Measurements from ENCODE around the gene TSPYL2. TPM values are rescaled to one million over a fixed set of nuclear protein-coding genes. Genes with fewer than 3 reads are reported as not detected.

TSPYL2 gene
- total RNA-seq, 1 donor from 2014 or later: 99.0 TPM

DNA sequence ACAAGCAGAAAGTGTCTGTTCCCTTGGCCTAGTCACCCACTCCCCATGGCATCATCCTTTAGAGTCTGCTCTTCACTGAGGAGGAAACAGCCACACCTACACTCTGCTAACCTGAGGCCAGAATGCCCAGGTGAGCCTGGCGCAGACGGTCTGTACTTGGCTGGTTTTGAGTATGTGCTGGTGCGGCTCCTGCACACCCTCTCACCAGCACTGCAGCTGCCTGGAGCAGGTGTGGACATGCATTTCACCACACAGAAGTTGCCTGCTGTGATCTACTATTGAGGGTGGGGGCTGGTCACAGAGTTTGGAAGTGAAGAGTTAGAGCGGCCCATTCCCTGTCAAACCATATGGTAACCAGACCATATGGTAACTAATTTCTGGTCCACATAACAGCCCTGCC, 51.2 kb downstream of the TSPYL2 start:
- no peak overlapping the region for H3K27ac Mint-ChIP-seq
- no peaks in the 10 kb centered on the region for H3K27me3 Mint-ChIP-seq (ENCODE audit: low read depth)
- TF ChIP-seq, protein P1, sequence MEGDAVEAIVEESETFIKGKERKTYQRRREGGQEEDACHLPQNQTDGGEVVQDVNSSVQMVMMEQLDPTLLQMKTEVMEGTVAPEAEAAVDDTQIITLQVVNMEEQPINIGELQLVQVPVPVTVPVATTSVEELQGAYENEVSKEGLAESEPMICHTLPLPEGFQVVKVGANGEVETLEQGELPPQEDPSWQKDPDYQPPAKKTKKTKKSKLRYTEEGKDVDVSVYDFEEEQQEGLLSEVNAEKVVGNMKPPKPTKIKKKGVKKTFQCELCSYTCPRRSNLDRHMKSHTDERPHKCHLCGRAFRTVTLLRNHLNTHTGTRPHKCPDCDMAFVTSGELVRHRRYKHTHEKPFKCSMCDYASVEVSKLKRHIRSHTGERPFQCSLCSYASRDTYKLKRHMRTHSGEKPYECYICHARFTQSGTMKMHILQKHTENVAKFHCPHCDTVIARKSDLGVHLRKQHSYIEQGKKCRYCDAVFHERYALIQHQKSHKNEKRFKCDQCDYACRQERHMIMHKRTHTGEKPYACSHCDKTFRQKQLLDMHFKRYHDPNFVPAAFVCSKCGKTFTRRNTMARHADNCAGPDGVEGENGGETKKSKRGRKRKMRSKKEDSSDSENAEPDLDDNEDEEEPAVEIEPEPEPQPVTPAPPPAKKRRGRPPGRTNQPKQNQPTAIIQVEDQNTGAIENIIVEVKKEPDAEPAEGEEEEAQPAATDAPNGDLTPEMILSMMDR (IDR thresholded peaks at IDR 0.05; ENCODE audit: unreplicated experiment): no peak
- no peak for DNase-seq (ENCODE audit: low spot score in 2 of 2, unreplicated experiment in 2 of 2)
- H3K9me3 Mint-ChIP-seq: peaks cover 17% of the 10 kb centered on the region
- no peaks in the 10 kb centered on the region for H3K4me1 Mint-ChIP-seq
- peaks cover 11% of the 10 kb centered on the region for H3K36me3 Mint-ChIP-seq
- H3K4me3 Mint-ChIP-seq: no peak overlapping the region

GRCh38 chrX:53135581-53135980, 53.4 kb downstream of the TSPYL2 start:
- Mint-ChIP-seq H3K36me3 (peaks cover 11% of the 10 kb centered on the region), H3K27ac (no peak overlapping the region), H3K27me3 (ENCODE audit: low read depth) (no peaks in the 10 kb centered on the region), H3K4me3 (no peak overlapping the region), H3K9me3 (peaks cover 21% of the 10 kb centered on the region), H3K4me1 (no peaks in the 10 kb centered on the region)
- TF ChIP-seq, protein P1 (IDR thresholded peaks at IDR 0.05; ENCODE audit: unreplicated experiment): no peak
- no peak for DNase-seq (ENCODE audit: low spot score in 2 of 2, unreplicated experiment in 2 of 2)

Other genes with a start within 250 kb of the TSPYL2 start
- gene XAGE3, start 214.3 kb upstream of the TSPYL2 start, total RNA-seq: not detected in 3 replicates
- 18.5 to 29.1 TPM (median 23.3 TPM) in 3 replicates for gene FAM156B, start 185.0 kb upstream of the TSPYL2 start, total RNA-seq
- gene FAM156A, start 123.8 kb upstream of the TSPYL2 start, total RNA-seq: 30.1 to 38.0 TPM (median 34.3 TPM) in 3 replicates
- 27.2 to 29.0 TPM (median 28.5 TPM) in 3 replicates for gene GPR173, start 33.6 kb upstream of the TSPYL2 start, total RNA-seq
- 26.2 to 31.5 TPM (median 29.0 TPM) in 3 replicates for gene KANTR, start 11.8 kb downstream of the TSPYL2 start, total RNA-seq
- gene KDM5C, start 142.8 kb downstream of the TSPYL2 start, total RNA-seq: 128 to 134 TPM (median 128 TPM) in 3 replicates
- gene IQSEC2, start 199.2 kb downstream of the TSPYL2 start, total RNA-seq: 19.8 to 23.0 TPM (median 22.2 TPM) in 3 replicates